ENCODE data around the gene ATP1A4. TPM values are rescaled to one million over a fixed set of nuclear protein-coding genes. Genes with fewer than 3 reads are reported as not detected.

Gene ATP1A4
- total and polyA plus RNA-seq, 2 of the 8 experiments (the other 6 are each of a cell fraction or from before 2014, with no cell fraction given) = 0.48 to 0.61 TPM

GRCh38 chr1:160124705-160125478, 26.5 kb upstream of the ATP1A4 start:
- POLR2A ChIA-PET (ENCODE audit: partially characterized antibody) = interaction anchor here (0.8 to 8.1 kb wide), 8 partner anchors 9 to 86 kb away, joined by 3 to 56 read pairs (median 4); partner anchors contain the start of gene ATP1A2
- H3K56ac ChIP-seq (replicated peaks; ENCODE audit: insufficient read length, low read depth, low read length) = no peak overlapping the region
- DNase-seq (ENCODE audit: low read depth in 1 of 2, low spot score in 2 of 2) (no peak), FAIRE-seq (no peak)
- TF ChIP-seq RXRA (IDR thresholded peaks at IDR 0.05; ENCODE audit: insufficient read depth, low read depth, low read length) = no peak
- TF ChIP-seq KDM5A (IDR thresholded peaks at IDR 0.05; ENCODE audit: low read length) = no peak
- TF ChIP-seq SRF (IDR thresholded peaks at IDR 0.05; ENCODE audit: low read depth, low read length) = no peak
- peak; percentile 30 to 47; a peak in 3 of 4 replicates for TF ChIP-seq RAD21 (IDR thresholded peaks at IDR 0.05 in 1 of 2, conservative IDR thresholded peaks at IDR 0.05 in 1 of 2; ENCODE audit: low read depth in 2 of 2, low read length in 2 of 2)
- TF ChIP-seq, protein P1, sequence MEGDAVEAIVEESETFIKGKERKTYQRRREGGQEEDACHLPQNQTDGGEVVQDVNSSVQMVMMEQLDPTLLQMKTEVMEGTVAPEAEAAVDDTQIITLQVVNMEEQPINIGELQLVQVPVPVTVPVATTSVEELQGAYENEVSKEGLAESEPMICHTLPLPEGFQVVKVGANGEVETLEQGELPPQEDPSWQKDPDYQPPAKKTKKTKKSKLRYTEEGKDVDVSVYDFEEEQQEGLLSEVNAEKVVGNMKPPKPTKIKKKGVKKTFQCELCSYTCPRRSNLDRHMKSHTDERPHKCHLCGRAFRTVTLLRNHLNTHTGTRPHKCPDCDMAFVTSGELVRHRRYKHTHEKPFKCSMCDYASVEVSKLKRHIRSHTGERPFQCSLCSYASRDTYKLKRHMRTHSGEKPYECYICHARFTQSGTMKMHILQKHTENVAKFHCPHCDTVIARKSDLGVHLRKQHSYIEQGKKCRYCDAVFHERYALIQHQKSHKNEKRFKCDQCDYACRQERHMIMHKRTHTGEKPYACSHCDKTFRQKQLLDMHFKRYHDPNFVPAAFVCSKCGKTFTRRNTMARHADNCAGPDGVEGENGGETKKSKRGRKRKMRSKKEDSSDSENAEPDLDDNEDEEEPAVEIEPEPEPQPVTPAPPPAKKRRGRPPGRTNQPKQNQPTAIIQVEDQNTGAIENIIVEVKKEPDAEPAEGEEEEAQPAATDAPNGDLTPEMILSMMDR (IDR thresholded peaks at IDR 0.05; ENCODE audit: control extremely low read depth in 1 of 3, insufficient read depth in 1 of 3, low read depth in 1 of 3, low read length in 3 of 3) = peak in 2 of 3 experiments; percentile 25 to 39; a peak in 3 of 4 replicates
- H2AFZ ChIP-seq (ENCODE audit: low read length) = no peak overlapping the region
- peaks cover 0 to 6% (median 0%) of the 10 kb centered on the region in 4 experiments; a peak in 2 of 7 replicates for H3K4me1 ChIP-seq (replicated peaks in 1 of 4; ENCODE audit: control insufficient read depth in 3 of 4, insufficient read depth in 4 of 4, low read length in 3 of 4)
- H2BK120ac ChIP-seq (replicated peaks; ENCODE audit: low read depth, low read length) = no peak overlapping the region
- H2BK12ac ChIP-seq (ENCODE audit: low read depth, low read length) = no peak overlapping the region
- H3K9me3 ChIP-seq (ENCODE audit: insufficient read depth in 2 of 2, low read depth in 1 of 2, low read length in 1 of 2) = no peaks in the 10 kb centered on the region
- no peak overlapping the region for H3K4me3 ChIP-seq (ENCODE audit: extremely low read depth in 1 of 4, insufficient read depth in 2 of 4, low read depth in 3 of 4, low read length in 4 of 4)
- no peak overlapping the region for H3K4ac ChIP-seq (replicated peaks; ENCODE audit: insufficient read length, low read depth, low read length)
- no peak overlapping the region for H2BK5ac ChIP-seq (ENCODE audit: low read depth, low read length)
- H3K9ac ChIP-seq (replicated peaks in 1 of 4; ENCODE audit: extremely low read depth in 1 of 4, low read depth in 3 of 4, low read length in 3 of 4) = no peak overlapping the region
- no peak overlapping the region for H2AK5ac ChIP-seq (ENCODE audit: low read depth, low read length)
- 84% methylated on average over 8 of the region's 8 CpGs; no CpG with 5 or more reads in 1 of the 2 experiments for WGBS, 2 experiments (ENCODE audit: extremely low coverage in 1 of 2, insufficient coverage in 1 of 2, insufficient read length in 1 of 2, insufficient replicate concordance in 2 of 2, low coverage in 1 of 2, low lambda C conversion rate in 2 of 2, missing lambda C conversion rate in 1 of 2)
- H3K36me3 ChIP-seq (ENCODE audit: control insufficient read depth in 2 of 4, insufficient read depth in 4 of 4, low read length in 3 of 4) = peaks cover 9 to 57% (median 47%) of the 10 kb centered on the region in 4 experiments; a peak in 7 of 8 replicates
- H3K23ac ChIP-seq (ENCODE audit: insufficient read length) = no peak overlapping the region
- H3K79me2 ChIP-seq (ENCODE audit: control insufficient read depth in 1 of 2, insufficient read depth in 2 of 2, low read length in 2 of 2) = no peaks in the 10 kb centered on the region
- no peak overlapping the region for H3K27ac ChIP-seq (ENCODE audit: low read depth, low read length)
- H4K5ac ChIP-seq (ENCODE audit: insufficient read length, low read depth, low read length) = no peak overlapping the region
- H3K14ac ChIP-seq (ENCODE audit: insufficient read length) = no peak overlapping the region
- no peak overlapping the region for H2BK15ac ChIP-seq (ENCODE audit: low read length)
- CTCF ChIA-PET (ENCODE audit: partially characterized antibody) = interaction anchor here (0.6 to 18.1 kb wide), 23 partner anchors 13 to 233 kb away, joined by 3 to 256 read pairs (median 5); partner anchors contain the start of genes ATP1A2 and IGSF8
- no peak overlapping the region for H3K18ac ChIP-seq (ENCODE audit: extremely low read depth, low read length)
- H3K27me3 ChIP-seq (replicated peaks in 1 of 4; ENCODE audit: control insufficient read depth in 3 of 4, extremely low read depth in 1 of 4, insufficient read depth in 3 of 4, low read length in 3 of 4) = no peaks in the 10 kb centered on the region
- H3K4me2 ChIP-seq (ENCODE audit: insufficient read depth in 1 of 2, low read depth in 2 of 2, low read length in 2 of 2) = no peak overlapping the region
- no peak overlapping the region for H4K91ac ChIP-seq (replicated peaks; ENCODE audit: insufficient read length, low read length)
- H3K79me1 ChIP-seq (ENCODE audit: low read depth, low read length) = peaks cover 3% of the 10 kb centered on the region; the same call in 1 of the 2 replicates
- peaks cover 0 to 1% of the 10 kb centered on the region in 2 experiments for H4K20me1 ChIP-seq (replicated peaks in 1 of 2; ENCODE audit: control insufficient read depth in 1 of 2, insufficient read depth in 2 of 2, low read length in 2 of 2)
- no peak overlapping the region for H2BK20ac ChIP-seq (ENCODE audit: low read length)
- no peak overlapping the region for H4K8ac ChIP-seq (ENCODE audit: extremely low read depth, insufficient read depth, low read length)
- no peaks in the 10 kb centered on the region for H3K23me2 ChIP-seq (ENCODE audit: low read depth, low read length)
